Left ventricle myocardium inferior (tissue), 1 donor: Measurements from ENCODE around the gene CNKSR3. TPM values are rescaled to one million over a fixed set of nuclear protein-coding genes. Genes with fewer than 3 reads are reported as not detected.

ENCODE experiments used
- DNase-seq: peaks from one replicate; pipeline ENCODE4 v3.0.0-alpha.2; 2020
- H3K27ac ChIP-seq: fragments of 200-600 bp; replicated peaks from 2 replicates; pipeline ENCODE4 v1.8.0; 2021
- H3K27me3 ChIP-seq: fragments of 200-600 bp; 2 replicates; pipeline ENCODE4 v1.8.0; 2021; ENCODE audit warnings: low read depth
- H3K36me3 ChIP-seq: fragments of 200-600 bp; 2 replicates; pipeline ENCODE4 v1.8.0; 2021
- H3K4me1 ChIP-seq: fragments of 200-600 bp; 2 replicates; pipeline ENCODE4 v1.8.0; 2021
- H3K4me3 ChIP-seq: fragments of 200-600 bp; 2 replicates; pipeline ENCODE4 v1.8.0; 2021; ENCODE audit warnings: mild to moderate bottlenecking, moderate library complexity
- H3K9me3 ChIP-seq: fragments of 200-600 bp; replicated peaks from 2 replicates; pipeline ENCODE4 v1.8.0; 2021
- intact Hi-C: fragments of 100-400 bp; cut with micrococcal nuclease; formaldehyde crosslinking; loops from one replicate; pipeline ENCODE4 v1.11.0; 2022
- total RNA-seq: library from RNA; stranded (reverse); fragmentation: NEBNext Ultra II Directional; extraction: Animal tissue kit (Norgen Biotek cat#: 25700); gene quantifications from one replicate; pipeline ENCODE4 v1.2.1, GENCODE V29; 2021
- TF ChIP-seq, protein P1 (sequence below): fragments of 200-600 bp; IDR thresholded peaks from 2 replicates; pipeline ENCODE4 v1.8.0; 2021; ENCODE audit warnings: antibody characterized with exemption, mild to moderate bottlenecking, borderline replicate concordance
- donor health status: DM: no; HTN: yes; CAD: no; lungs with severe emphysema.

CNKSR3 gene
- total RNA-seq, 1 donor from 2014 or later, result 20.3 TPM

- Histone ChIP-seq H3K9me3 (no peaks in the 10 kb centered on the region), H3K36me3 (no peaks in the 10 kb centered on the region), H3K4me3 (no peak overlapping the region), H3K27me3 (no peaks in the 10 kb centered on the region), H3K4me1 (peaks cover 58% of the 10 kb centered on the region), H3K27ac (no peak overlapping the region)
- intact Hi-C loops, result loop anchor here (10.0 kb wide), 1 partner anchor 70 kb away; no protein-coding TSS in a partner anchor
- DNase-seq, result no peak
- TF ChIP-seq, protein P1, sequence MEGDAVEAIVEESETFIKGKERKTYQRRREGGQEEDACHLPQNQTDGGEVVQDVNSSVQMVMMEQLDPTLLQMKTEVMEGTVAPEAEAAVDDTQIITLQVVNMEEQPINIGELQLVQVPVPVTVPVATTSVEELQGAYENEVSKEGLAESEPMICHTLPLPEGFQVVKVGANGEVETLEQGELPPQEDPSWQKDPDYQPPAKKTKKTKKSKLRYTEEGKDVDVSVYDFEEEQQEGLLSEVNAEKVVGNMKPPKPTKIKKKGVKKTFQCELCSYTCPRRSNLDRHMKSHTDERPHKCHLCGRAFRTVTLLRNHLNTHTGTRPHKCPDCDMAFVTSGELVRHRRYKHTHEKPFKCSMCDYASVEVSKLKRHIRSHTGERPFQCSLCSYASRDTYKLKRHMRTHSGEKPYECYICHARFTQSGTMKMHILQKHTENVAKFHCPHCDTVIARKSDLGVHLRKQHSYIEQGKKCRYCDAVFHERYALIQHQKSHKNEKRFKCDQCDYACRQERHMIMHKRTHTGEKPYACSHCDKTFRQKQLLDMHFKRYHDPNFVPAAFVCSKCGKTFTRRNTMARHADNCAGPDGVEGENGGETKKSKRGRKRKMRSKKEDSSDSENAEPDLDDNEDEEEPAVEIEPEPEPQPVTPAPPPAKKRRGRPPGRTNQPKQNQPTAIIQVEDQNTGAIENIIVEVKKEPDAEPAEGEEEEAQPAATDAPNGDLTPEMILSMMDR, result no peak
These were observed 5.5 kb downstream of the CNKSR3 start for GRCh38 chr6:154504865-154505449.

- TF ChIP-seq, protein P1, result no peak
- intact Hi-C loops, result loop anchor here (10.0 kb wide), 1 partner anchor 69 kb away; no protein-coding TSS in a partner anchor
- H3K4me1 ChIP-seq, result peaks cover 58% of the 10 kb centered on the region
These were observed 6.4 kb downstream of the CNKSR3 start for GRCh38 chr6:154504102-154504501.

DNA sequence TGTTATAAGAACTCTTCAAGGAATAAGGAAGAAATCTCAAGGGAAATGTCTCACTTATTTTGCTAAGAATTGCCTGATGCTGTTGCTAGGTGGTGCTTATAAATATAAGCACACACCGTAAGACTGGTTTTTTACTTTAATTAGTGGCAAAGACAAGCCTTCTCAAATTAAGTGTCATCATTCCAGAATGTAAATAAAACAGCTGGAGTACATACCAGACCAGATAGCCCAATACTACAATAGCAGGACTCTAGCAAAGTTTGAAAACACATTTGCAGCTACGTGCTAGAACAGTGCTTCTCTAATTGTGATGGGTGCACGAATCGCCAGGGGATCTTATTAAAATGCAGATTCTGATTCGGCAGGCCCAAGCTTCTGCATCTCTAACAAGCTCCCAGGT, 6.8 kb downstream of the CNKSR3 start:
- H3K9me3 ChIP-seq, result no peaks in the 10 kb centered on the region
- no peaks in the 10 kb centered on the region for H3K27me3 ChIP-seq
- TF ChIP-seq, protein P1, result no peak
- peaks cover 58% of the 10 kb centered on the region for H3K4me1 ChIP-seq
- H3K36me3 ChIP-seq, result no peaks in the 10 kb centered on the region
- intact Hi-C loops, result loop anchor here (10.0 kb wide), 1 partner anchor 69 kb away; no protein-coding TSS in a partner anchor
- no peak overlapping the region for H3K27ac ChIP-seq
- no peak overlapping the region for H3K4me3 ChIP-seq
- no peak for DNase-seq

More at GRCh38 chr6:154504102-154504501, 6.4 kb downstream of the CNKSR3 start:
- H3K9me3 ChIP-seq, result no peaks in the 10 kb centered on the region
- H3K27me3 ChIP-seq, result no peaks in the 10 kb centered on the region
- no peak overlapping the region for H3K27ac ChIP-seq
- DNase-seq, result no peak
- H3K36me3 ChIP-seq, result no peaks in the 10 kb centered on the region
- no peak overlapping the region for H3K4me3 ChIP-seq

GRCh38 chr6:154502553-154502952, 7.9 kb downstream of the CNKSR3 start:
- Histone ChIP-seq H3K27ac (no peak overlapping the region), H3K4me1 (peaks cover 47% of the 10 kb centered on the region), H3K27me3 (no peaks in the 10 kb centered on the region), H3K36me3 (no peaks in the 10 kb centered on the region), H3K4me3 (no peak overlapping the region), H3K9me3 (no peaks in the 10 kb centered on the region)
- DNase-seq, result no peak
- TF ChIP-seq, protein P1, result no peak
- intact Hi-C loops, result loop anchor here (10.0 kb wide), 1 partner anchor 68 kb away; no protein-coding TSS in a partner anchor

DNA sequence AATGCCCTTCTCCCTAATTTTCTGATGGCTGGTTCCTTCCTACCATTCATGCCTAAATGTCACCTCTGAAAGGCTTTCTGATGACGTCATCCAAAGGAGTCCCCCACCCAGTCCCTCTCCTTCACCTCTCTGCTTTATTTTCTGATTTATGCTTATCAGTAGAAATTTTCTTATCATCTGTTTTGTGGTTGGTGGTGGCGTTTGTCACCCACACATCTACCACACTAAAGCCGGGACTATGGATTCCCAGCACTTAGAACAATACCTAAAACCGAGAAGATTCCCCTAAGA, 9.0 kb downstream of the CNKSR3 start:
- intact Hi-C loops, result loop anchor here (10.0 kb wide), 1 partner anchor 67 kb away; no protein-coding TSS in a partner anchor
- no peaks in the 10 kb centered on the region for H3K27me3 ChIP-seq
- no peak for DNase-seq
- H3K36me3 ChIP-seq, result no peaks in the 10 kb centered on the region
- peaks cover 39% of the 10 kb centered on the region for H3K4me1 ChIP-seq
- TF ChIP-seq, protein P1, result no peak
- H3K4me3 ChIP-seq, result no peak overlapping the region
- H3K9me3 ChIP-seq, result no peaks in the 10 kb centered on the region
- H3K27ac ChIP-seq, result no peak overlapping the region
